ENCODE results near the gene CDRT15L2.
"Not testable (repeated sequence)": the region's sequence is repeated elsewhere in the genome, so short reads cannot be mapped to it uniquely, and the experiment has no call there.

Gene CDRT15L2

DNA sequence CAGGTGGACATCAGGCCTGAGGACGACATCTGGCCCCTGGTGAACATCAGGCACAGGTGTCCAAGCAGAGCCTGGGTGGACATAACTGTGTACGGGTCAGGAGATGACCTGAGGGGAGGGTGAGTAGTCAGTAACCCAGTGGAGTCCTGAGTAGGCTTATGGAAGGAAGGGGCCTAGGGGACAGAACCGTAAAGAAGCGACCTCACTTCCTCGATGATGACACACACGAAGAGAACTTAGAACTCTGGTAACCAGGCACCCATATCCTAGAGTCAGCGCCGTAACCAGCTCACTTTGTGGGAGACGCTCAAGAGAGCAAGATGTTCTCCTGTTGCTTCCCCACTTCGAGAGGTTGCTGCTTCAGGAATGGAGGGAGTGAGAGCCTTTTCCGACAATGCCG is at the start of gene CDRT15L2:
TSS of gene CDRT15L2 (plus strand) at position 301 of the 400 bp plus-strand sequence. CDS start at position 321, 20 bp downstream.
- not testable (repeated sequence) for TF ChIP-seq GATA3, GATA2 (IDR thresholded peaks at IDR 0.05; ENCODE audit: low read depth, low read length)

GRCh38 chr17:20562587-20562986 is 16.9 kb upstream of the CDRT15L2 start:
- TF ChIP-seq GATA2 (IDR thresholded peaks at IDR 0.05; ENCODE audit: low read depth, low read length) (no peak), GATA3 (IDR thresholded peaks at IDR 0.05; ENCODE audit: low read depth, low read length) (no peak)

- TF ChIP-seq GATA3 (IDR thresholded peaks at IDR 0.05; ENCODE audit: low read depth, low read length) (no peak), GATA2 (IDR thresholded peaks at IDR 0.05; ENCODE audit: low read depth, low read length) (no peak)
Measured at GRCh38 chr17:20565711-20566110, 13.8 kb upstream of the CDRT15L2 start.

DNA sequence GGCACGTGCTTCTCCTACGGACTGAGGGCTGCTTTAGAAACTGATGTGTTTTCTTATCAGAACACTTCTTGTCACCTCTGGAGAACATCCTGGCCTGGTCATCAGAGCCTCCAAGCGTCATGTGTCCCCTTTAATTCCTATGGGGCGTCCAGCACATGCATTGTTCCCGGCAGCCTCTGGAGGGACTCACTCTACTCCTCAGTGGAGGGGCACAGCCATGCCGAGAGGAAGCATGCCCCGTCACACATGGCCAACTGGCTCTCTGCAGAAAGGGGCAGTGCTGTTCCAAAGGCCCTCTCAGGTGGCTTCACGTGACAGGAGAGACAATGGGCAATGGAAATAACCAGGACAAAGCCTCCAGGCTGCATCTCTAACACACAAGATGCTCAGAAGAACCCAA is 31.8 kb downstream of the CDRT15L2 start:
- TF ChIP-seq GATA2 (IDR thresholded peaks at IDR 0.05; ENCODE audit: low read depth, low read length): no peak
- no peak for TF ChIP-seq GATA3 (IDR thresholded peaks at IDR 0.05; ENCODE audit: low read depth, low read length)

DNA sequence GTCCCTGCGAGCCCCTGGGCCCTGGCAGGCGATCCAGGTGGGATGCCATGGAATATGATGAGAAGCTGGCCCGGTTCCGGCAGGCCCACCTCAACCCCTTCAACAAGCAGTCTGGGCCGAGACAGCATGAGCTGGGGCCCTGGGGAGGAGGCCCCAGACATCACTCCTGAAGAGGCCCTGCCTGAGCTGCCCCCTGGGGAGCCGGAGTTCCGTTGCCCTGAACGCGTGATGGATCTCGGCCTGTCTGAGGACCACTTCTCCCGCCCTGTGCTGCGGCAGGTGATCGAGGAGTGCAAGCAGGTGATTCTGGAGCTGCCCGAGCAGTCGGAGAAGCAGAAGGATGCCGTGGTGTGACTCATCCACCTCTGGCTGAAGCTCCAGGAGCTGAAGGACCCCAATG is 33.1 kb downstream of the CDRT15L2 start:
- TF ChIP-seq GATA2 (IDR thresholded peaks at IDR 0.05; ENCODE audit: low read depth, low read length) (no peak), GATA3 (IDR thresholded peaks at IDR 0.05; ENCODE audit: low read depth, low read length) (no peak)

DNA sequence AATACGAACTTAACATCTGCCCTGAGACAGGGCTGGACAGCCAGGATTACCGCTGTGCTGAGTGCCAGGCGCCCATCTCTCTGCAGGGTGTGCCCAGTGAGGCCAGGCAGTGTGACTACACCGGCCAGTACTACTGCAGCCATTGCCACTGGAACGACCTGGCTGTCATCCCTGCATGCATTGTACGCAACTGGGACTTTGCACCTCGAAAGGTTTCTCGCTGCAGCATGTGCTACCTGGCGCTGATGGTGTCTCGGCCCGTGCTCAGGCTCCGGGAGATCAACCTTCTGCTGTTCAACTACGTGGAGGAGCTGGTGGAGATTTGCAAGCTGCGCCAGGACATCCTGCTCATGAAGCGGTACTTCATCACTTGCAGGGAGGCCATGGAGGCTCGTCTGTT is 33.7 kb downstream of the CDRT15L2 start:
- TF ChIP-seq GATA2 (IDR thresholded peaks at IDR 0.05; ENCODE audit: low read depth, low read length) (no peak), GATA3 (IDR thresholded peaks at IDR 0.05; ENCODE audit: low read depth, low read length) (no peak)

- TF ChIP-seq GATA3 (IDR thresholded peaks at IDR 0.05; ENCODE audit: low read depth, low read length) (no peak), GATA2 (IDR thresholded peaks at IDR 0.05; ENCODE audit: low read depth, low read length) (no peak)
Measured at GRCh38 chr17:20613905-20614304, 34.4 kb downstream of the CDRT15L2 start.
